ENCODE results near the gene ACP5. TPM values are rescaled to one million over a fixed set of nuclear protein-coding genes. Genes with fewer than 3 reads are reported as not detected.

ACP5 gene
- total and polyA plus RNA-seq, 2 of the 8 experiments (the other 6 are each of a cell fraction or from before 2014, with no cell fraction given), result 9.0 to 14.3 TPM

DNA sequence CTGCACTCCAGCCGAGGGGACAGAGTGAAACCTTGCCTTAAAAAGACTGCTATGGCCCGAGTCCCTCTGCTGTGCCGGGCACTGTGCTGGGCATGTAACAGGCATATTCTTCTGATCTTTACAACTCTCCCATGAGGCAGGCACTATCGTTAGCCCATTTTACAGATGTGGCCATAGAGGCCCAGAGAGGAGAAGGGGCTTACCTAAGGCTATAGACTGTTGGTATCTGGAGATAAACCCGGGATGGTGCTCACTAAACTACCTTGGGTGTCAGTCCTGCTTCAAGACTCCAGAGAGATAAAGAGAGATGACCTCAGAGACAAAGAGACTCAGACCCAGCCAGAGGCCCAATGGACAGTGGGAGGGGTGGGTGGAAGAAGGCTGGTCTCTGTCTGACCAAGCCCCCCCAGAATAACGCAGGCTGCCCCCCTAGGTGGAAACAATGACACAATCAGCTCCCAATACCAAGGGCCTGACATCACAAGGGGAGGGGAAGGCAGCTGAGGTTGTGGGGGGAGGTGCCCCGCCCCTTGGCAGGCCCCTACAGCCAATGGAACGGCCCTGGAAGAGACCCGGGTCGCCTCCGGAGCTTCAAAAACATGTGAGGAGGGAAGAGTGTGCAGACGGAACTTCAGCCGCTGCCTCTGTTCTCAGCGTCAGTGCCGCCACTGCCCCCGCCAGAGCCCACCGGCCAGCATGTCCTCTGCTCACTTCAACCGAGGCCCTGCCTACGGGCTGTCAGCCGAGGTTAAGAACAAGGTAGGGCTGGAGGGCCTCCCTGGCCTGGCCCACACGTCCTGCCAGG is 39.0 kb downstream of the ACP5 start, which contains the start of gene CNN1 (continued):
- TF ChIP-seq ZNF274 (IDR thresholded peaks at IDR 0.05; ENCODE audit: borderline replicate concordance, extremely low read depth, low read length) (no peak), SP1 (IDR thresholded peaks at IDR 0.05; ENCODE audit: low read depth, low read length) (no peak)

Data from H1 (cell line).